ENCODE results near the gene ZNF467. TPM values are rescaled to one million over a fixed set of nuclear protein-coding genes. Genes with fewer than 3 reads are reported as not detected.

Gene ZNF467
- total and polyA plus RNA-seq, 9 donors: 2.3 to 23.7 (median 11.4) TPM

DNA sequence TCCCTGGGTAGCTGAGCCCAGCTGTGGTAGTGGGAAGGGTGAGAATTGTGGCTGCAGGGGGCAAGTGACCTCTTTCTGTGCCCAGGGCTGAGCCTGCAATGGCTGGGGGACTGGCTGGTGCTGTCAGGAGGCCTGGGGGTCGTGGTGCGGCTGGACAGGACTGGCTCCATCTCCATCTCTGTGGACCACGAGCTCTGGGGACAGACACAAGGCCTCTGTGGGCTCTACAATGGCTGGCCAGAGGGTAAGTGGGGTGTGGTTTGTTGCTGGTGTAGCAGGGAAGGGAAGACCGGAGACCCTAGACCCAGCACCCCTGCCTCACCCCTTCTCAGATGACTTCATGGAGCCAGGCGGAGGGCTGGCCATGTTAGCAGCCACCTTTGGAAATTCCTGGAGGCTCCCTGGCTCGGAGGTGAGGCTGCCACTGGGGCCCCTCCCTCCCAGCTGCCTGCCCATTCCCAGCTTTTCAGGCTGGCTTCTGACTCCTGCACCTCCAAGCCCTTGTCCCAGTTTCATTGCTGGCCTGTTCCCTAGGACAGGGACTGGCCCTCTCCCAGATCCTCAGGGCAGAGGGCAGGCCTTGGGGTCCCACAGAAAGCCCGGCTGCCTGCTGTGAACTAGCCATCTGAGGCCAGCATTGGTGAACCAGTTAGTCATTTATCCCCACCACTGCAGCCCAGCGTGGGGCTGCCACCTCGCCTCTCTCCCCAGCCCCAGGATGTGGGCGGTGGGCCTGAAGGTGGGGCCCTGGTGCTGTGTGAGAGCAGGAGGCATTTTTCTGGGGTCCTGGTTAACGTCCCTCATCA, 5.5 kb upstream of the ZNF467 start:
- H3K27me3 ChIP-seq: no peaks in the 10 kb centered on the region
- 53 to 64% (median 60%) methylated on average over 11 of the region's 11 CpGs for WGBS, 3 donors
- H3K4me1 ChIP-seq (ENCODE audit: insufficient read depth): peaks cover 2% of the 10 kb centered on the region
- no peak overlapping the region for H3K4me3 ChIP-seq
- TF ChIP-seq POLR2A (IDR thresholded peaks at IDR 0.05) (no peak), EP300 (IDR thresholded peaks at IDR 0.05) (no peak), CTCF (IDR thresholded peaks at IDR 0.05) (no peak)
- no peaks in the 10 kb centered on the region for H3K9me3 ChIP-seq
- H3K27ac ChIP-seq: no peak overlapping the region
- intact Hi-C loops (cut with DNase I): no loop called here
- DNase-seq: peak in 1 of 5 donors; percentile 21
- H3K36me3 ChIP-seq: no peaks in the 10 kb centered on the region

- Histone ChIP-seq H3K4me3 (no peak overlapping the region), H3K27me3 (no peaks in the 10 kb centered on the region), H3K9me3 (no peaks in the 10 kb centered on the region), H3K4me1 (ENCODE audit: insufficient read depth) (peaks cover 2% of the 10 kb centered on the region), H3K27ac (no peak overlapping the region), H3K36me3 (no peaks in the 10 kb centered on the region)
- WGBS, 3 donors: 40 to 52% (median 42%) methylated on average over 5 of the region's 5 CpGs
- intact Hi-C loops (cut with DNase I): no loop called here
- peak in 1 of 5 donors; percentile 11 for DNase-seq
- TF ChIP-seq CTCF (IDR thresholded peaks at IDR 0.05) (no peak), EP300 (IDR thresholded peaks at IDR 0.05) (no peak), POLR2A (IDR thresholded peaks at IDR 0.05) (no peak)
Observed at GRCh38 chr7:149778327-149778637, 4.9 kb upstream of the ZNF467 start.

DNA sequence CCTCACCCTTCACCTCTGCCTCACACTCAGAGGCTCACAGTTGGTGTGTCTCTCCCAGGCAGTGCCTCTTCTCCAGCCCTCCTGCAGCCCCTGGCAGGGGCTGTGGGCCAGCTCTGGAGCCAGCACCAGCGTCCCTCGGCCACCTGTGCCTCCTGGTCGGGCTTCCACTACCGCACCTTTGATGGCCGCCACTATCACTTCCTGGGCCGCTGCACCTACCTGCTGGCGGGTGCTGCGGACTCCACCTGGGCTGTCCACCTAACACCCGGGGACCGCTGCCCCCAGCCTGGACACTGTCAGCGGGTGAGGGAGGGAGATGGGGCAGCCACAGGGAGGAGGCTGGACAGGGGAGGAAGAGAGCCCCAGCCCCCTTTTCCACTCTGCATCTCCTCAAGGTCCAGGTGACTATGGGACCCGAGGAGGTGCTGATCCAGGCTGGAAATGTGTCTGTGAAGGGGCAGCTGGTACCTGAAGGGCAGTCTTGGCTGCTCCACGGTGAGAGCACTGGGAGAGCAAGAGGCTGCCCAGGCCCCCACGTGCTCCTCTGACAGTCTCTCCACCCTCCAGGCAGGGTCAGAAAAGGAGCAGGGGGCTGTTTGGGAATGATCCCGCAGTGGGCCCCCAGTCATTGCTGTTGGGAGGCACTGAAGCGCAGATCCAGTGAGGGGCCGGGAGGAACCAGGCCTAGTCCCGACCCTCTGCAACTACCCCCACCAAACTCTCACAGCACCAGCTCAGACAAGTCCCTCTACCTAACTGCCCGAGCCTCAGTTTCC, 4.4 kb upstream of the ZNF467 start:
- intact Hi-C loops (cut with DNase I): no loop called here
- H3K36me3 ChIP-seq: no peaks in the 10 kb centered on the region
- H3K4me3 ChIP-seq: no peak overlapping the region
- no peaks in the 10 kb centered on the region for H3K27me3 ChIP-seq
- TF ChIP-seq POLR2A (IDR thresholded peaks at IDR 0.05) (no peak), CTCF (IDR thresholded peaks at IDR 0.05) (no peak), EP300 (IDR thresholded peaks at IDR 0.05) (no peak)
- 50 to 54% (median 52%) methylated on average over 18 to 19 of the region's 19 CpGs for WGBS, 3 donors
- DNase-seq: peak in 1 of 5 donors; percentile 26
- no peak overlapping the region for H3K27ac ChIP-seq
- H3K9me3 ChIP-seq: no peaks in the 10 kb centered on the region
- peaks cover 2% of the 10 kb centered on the region for H3K4me1 ChIP-seq (ENCODE audit: insufficient read depth)

- DNase-seq: no peak
- Histone ChIP-seq H3K36me3 (no peaks in the 10 kb centered on the region), H3K27ac (no peak overlapping the region), H3K27me3 (no peaks in the 10 kb centered on the region), H3K9me3 (no peaks in the 10 kb centered on the region), H3K4me3 (no peak overlapping the region), H3K4me1 (ENCODE audit: insufficient read depth) (peaks cover 2% of the 10 kb centered on the region)
- TF ChIP-seq POLR2A (IDR thresholded peaks at IDR 0.05) (no peak), CTCF (IDR thresholded peaks at IDR 0.05) (no peak), EP300 (IDR thresholded peaks at IDR 0.05) (no peak)
- intact Hi-C loops (cut with DNase I): no loop called here
- WGBS, 3 donors: 46 to 57% (median 55%) methylated on average over 11 to 13 of the region's 13 CpGs
Observed at GRCh38 chr7:149776848-149777407, 3.5 kb upstream of the ZNF467 start.

Data from ovary (tissue), 9 donors.